Measurements from ENCODE around the gene SPATA2L. TPM values are rescaled to one million over a fixed set of nuclear protein-coding genes. Genes with fewer than 3 reads are reported as not detected.

The SPATA2L gene
- total and polyA plus RNA-seq, 2 of the 13 experiments (the other 11 are each of a cell fraction or from before 2014, with no cell fraction given), result 9.1 to 20.7 TPM

- TF ChIP-seq ZNF121 (CRISPR knock-in tag; IDR thresholded peaks at IDR 0.05) (no peak), MYNN (CRISPR knock-in tag; IDR thresholded peaks at IDR 0.05; ENCODE audit: low read depth) (no peak), ZNF382 (CRISPR knock-in tag; IDR thresholded peaks at IDR 0.05; ENCODE audit: borderline replicate concordance) (no peak), ZNF136 (CRISPR knock-in tag; IDR thresholded peaks at IDR 0.05; ENCODE audit: low read depth) (peak; percentile 62; the same call in 1 of the 2 replicates), HMGA1 (CRISPR knock-in tag; conservative IDR thresholded peaks at IDR 0.05) (no peak), ASH2L (IDR thresholded peaks at IDR 0.05; ENCODE audit: insufficient read length, low read depth, low read length) (no peak), ZIK1 (CRISPR knock-in tag; IDR thresholded peaks at IDR 0.05; ENCODE audit: borderline replicate concordance, low read depth) (no peak), TAF15 (IDR thresholded peaks at IDR 0.05; ENCODE audit: low read depth, low read length, poor library complexity, severe bottlenecking) (peak; percentile 40), SNAPC2 (CRISPR knock-in tag; IDR thresholded peaks at IDR 0.05) (peak; percentile 93), ZNF703 (CRISPR knock-in tag; IDR thresholded peaks at IDR 0.05; ENCODE audit: borderline replicate concordance) (no peak; the same call in 1 of the 2 replicates), POLR2G (IDR thresholded peaks at IDR 0.05; ENCODE audit: low read depth, low read length) (no peak; the same call in 1 of the 2 replicates), ZNF558 (CRISPR knock-in tag; IDR thresholded peaks at IDR 0.05; ENCODE audit: borderline replicate concordance) (no peak; the same call in 1 of the 2 replicates), ZNF282 (IDR thresholded peaks at IDR 0.05; ENCODE audit: partially characterized antibody) (no peak), FOXK1 (CRISPR knock-in tag; IDR thresholded peaks at IDR 0.05; ENCODE audit: borderline replicate concordance, low read depth) (no peak), ZNF101 (CRISPR knock-in tag; IDR thresholded peaks at IDR 0.05; ENCODE audit: borderline replicate concordance, low read depth) (no peak; the same call in 1 of the 2 replicates), AHR (CRISPR knock-in tag; IDR thresholded peaks at IDR 0.05) (no peak), TARDBP (CRISPR knock-in tag; IDR thresholded peaks at IDR 0.05) (no peak), HINFP (CRISPR knock-in tag; IDR thresholded peaks at IDR 0.05; ENCODE audit: low read depth) (peak; percentile 80; the same call in 1 of the 2 replicates), FOXM1 (CRISPR knock-in tag; IDR thresholded peaks at IDR 0.05) (no peak)
- TF ChIP-seq, protein P1, sequence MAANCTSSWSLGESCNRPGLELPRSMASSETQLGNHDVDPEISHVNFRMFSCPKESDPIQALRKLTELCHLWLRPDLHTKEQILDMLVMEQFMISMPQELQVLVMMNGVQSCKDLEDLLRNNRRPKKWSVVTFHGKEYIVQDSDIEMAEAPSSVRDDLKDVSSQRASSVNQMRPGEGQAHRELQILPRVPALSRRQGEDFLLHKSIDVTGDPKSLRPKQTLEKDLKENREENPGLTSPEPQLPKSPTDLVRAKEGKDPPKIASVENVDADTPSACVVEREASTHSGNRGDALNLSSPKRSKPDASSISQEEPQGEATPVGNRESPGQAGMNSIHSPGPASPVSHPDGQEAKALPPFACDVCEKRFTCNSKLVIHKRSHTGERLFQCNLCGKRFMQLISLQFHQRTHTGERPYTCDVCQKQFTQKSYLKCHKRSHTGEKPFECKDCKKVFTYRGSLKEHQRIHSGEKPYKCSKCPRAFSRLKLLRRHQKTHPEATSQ (CRISPR knock-in tag; IDR thresholded peaks at IDR 0.05; ENCODE audit: borderline replicate concordance), result 0 out of 2 replicates have a peak, but pooled peaks have one; percentile 51
- TF ChIP-seq, protein P2, sequence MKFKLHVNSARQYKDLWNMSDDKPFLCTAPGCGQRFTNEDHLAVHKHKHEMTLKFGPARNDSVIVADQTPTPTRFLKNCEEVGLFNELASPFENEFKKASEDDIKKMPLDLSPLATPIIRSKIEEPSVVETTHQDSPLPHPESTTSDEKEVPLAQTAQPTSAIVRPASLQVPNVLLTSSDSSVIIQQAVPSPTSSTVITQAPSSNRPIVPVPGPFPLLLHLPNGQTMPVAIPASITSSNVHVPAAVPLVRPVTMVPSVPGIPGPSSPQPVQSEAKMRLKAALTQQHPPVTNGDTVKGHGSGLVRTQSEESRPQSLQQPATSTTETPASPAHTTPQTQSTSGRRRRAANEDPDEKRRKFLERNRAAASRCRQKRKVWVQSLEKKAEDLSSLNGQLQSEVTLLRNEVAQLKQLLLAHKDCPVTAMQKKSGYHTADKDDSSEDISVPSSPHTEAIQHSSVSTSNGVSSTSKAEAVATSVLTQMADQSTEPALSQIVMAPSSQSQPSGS (CRISPR knock-in tag; IDR thresholded peaks at IDR 0.05), result peak; percentile 10; the same call in 1 of the 2 replicates
- TF ChIP-seq, protein P3, sequence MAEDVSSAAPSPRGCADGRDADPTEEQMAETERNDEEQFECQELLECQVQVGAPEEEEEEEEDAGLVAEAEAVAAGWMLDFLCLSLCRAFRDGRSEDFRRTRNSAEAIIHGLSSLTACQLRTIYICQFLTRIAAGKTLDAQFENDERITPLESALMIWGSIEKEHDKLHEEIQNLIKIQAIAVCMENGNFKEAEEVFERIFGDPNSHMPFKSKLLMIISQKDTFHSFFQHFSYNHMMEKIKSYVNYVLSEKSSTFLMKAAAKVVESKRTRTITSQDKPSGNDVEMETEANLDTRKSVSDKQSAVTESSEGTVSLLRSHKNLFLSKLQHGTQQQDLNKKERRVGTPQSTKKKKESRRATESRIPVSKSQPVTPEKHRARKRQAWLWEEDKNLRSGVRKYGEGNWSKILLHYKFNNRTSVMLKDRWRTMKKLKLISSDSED (CRISPR knock-in tag; IDR thresholded peaks at IDR 0.05), result peak; percentile 21; the same call in 1 of the 2 replicates
Measured at GRCh38 chr16:89720551-89720812, 19.0 kb upstream of the SPATA2L start (continued).
